HG03196 (cell line): ENCODE measurements around the gene NID1.
A peak's percentile ranks its signal among the peaks of the same experiment; 100 is the strongest.
"Not testable (repeated sequence)": the region's sequence is repeated elsewhere in the genome, so short reads cannot be mapped to it uniquely, and the experiment has no call there.

Experiments used
- ATAC-seq: cut with Tn5 transposase; IDR thresholded peaks from one replicate; pipeline ENCODE4 v1.9.1; 2021; ENCODE audit not compliant: unreplicated experiment

Gene NID1

DNA sequence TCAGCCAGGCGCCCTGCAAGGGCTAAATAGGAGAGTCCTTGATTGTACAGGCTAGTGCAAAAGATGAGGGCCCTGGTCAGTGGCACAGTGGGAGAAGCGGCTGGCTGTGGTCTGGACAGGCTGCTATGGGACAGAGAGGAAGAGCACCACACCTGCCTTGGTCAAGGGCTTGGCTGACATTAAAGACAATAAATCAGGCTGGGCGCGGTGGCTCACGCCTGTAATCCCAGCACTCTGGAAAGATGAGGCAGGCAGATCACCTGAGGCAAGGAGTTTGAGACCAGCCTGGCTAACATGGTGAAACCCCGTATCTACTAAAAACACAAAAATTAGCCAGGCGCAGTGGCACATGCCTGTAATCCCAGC lies 62.9 kb downstream of the NID1 start:
- no peak for ATAC-seq

DNA sequence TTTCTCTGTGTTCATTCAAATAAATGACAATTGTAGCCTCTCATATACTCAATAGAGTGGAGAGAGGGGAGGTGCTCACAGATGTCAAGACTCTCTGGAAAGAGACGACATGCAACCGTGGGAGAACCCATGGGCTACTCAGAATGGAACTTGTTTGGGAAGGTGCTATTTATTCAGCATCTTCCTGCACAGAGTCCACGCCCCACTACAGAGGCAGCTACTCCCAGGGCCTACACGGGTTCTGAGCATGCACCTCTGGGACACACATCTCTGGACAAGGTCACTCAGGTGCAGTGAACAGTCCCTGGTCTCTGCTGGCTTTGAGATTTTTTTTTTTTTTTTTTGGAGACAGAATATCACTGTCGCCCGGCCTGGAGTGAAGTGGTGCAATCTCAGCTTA lies 64.1 kb downstream of the NID1 start:
- ATAC-seq = no peak

DNA sequence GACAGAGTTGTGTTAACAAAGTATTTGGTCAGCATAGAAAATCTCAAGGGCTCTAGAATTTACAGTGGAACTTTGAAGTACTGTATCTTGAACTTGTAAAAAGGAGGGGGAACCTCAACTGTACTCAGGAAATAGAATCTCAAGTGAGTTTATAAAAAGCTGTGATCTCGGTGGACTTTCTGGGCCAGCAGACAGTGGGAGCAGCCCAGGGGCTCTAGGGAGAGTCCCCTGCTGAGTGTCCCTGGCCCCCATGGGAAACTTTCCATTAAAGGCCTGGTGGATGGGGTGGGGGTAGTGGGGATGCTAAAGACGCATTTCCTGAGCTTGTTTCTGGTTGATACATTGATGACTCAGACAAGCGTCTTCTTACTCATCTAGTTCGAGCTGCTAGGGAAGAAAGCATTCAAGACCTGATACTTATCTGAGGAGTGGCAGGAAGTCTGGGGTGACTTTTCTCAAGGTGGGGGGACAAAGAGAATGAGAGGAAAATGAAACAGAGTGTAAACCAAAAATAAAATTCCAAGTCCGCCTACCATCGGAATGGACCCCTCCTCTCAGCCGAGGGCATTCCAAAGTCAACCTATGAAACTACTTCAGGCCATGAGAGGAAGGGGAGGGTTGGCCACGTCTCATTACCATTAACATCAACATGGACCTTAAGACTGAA lies 65.5 kb downstream of the NID1 start:
- ATAC-seq = peak; percentile 86

DNA sequence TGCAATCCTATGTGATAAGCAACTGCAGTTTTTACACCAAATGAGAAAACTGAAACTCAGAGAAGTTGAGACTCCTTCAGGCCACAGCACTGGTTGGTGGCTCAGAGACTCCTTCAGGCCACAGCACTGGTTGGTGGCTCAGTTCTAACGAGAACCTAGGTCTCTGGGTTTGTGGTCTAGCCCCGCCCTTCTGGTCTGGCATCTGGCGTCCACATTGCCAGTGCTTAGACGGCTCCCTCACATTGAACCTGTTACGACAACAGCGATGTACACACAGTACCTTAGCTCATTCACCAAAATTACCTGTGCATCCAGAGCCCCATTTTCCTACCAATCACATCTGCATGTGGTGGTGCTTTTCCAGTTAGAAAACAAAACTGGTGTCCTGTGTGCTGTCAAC lies 66.1 kb downstream of the NID1 start:
- ATAC-seq = peak; percentile 30

DNA sequence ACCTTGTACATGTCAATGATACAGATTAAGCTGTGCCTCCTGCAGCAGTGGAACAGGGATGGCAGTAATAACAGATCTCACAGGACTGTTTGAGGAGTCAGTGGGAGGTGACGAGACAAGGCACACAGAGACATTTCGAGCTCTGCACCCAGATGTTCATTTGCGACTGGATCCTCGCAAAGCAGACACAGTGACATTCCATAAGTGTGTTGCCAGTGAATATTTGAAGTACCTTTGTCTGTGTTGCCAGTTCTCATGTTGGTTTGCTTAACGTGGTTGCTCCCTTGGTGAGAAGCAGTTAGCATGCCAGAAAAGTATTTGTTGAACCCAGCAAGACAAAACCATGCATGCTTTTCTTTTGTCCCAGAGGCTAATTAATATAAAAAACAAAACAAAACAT lies 67.0 kb downstream of the NID1 start:
- no peak for ATAC-seq

DNA sequence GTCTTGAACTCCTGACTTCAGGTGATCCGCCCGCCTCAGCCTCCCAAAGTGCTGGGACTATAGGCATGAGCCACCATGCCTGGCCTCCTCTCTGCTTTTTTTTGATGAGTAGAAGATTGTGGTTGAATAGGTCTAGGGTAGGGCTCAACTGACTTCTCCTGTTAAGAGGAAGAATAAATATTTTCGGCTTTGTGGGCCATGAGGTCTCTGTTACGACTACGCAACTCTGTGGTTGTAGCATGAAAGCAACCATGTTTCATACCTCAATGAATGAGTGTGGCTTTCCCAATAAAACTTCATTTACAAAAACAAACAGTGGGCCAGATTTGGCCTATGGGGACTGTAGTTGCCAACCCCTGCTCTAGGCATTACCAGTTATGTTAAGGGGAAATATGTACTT lies 67.8 kb downstream of the NID1 start:
- ATAC-seq = no peak

DNA sequence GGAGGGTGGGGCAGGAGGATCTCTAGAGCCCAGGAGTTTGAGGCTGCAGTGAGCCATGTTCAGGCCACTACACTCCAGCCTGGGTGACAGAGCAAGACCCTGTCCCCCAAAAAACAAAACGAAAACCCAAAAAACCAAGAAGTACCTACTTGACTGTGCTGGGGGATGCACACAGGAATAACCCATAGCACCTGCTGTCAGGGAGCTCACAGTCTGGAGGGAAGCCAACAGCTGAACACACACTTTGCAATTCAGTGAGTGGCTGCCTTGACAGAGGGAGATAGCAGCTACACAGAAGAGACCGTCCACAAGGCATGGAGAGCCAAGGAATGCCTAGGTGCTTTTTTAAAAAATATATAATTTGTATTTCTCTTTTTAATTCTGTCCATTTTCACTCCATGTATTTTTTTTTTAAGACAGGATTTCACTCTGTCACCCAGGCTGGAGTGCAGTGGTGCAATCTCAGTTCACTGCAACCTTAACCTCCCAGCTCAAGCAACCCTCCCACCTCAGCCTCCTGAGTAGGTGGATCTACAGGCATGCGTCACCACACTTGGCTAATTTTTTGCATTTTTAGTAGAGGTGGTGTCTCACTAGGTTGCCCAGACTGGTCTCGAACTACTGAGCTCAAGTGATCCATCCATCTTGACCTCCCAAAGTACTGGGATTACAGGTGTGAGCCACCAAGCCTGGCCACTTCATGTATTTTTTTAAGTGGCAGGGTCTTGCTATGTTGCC lies 68.7 kb downstream of the NID1 start:
- no peak for ATAC-seq

DNA sequence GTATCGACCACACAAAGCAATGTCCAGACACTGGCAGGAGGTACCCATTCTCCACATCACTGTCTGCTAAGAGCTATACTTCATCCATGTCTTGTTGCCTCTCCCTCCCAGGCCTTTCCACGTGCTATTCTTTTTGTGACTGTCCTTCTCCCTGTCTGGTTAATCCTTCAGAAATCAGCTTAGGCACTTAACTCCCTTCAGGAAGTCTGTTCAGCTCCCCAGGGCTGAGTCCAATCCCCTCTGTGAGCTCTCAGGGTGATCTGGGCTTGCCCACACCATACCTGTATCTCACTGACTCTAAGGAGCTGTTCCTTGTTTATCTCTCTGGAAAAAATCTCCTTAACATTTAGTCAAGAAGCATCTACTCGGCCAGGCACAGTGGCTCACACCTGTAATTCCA lies 69.4 kb downstream of the NID1 start:
- ATAC-seq = no peak

DNA sequence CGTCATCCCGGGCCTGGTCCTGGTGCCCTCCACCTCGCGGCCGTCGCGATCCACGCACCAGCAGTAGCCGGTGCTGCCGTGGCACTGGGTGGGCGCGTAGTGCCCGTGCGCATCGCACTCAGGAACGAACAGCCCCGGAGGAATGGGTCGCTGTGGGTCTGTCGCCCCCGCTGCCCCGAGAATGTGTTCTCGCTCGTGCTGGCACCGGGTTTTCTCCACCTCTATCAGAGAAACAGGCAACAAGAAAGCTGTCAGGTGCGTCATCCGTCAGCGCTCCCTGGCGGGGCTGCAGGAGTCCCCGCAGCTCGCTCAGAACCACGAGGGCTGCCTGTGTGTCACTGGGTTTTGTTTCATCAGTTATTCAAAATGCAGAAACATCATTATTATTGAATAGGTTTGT lies 71.2 kb downstream of the NID1 start:
- no peak for ATAC-seq

DNA sequence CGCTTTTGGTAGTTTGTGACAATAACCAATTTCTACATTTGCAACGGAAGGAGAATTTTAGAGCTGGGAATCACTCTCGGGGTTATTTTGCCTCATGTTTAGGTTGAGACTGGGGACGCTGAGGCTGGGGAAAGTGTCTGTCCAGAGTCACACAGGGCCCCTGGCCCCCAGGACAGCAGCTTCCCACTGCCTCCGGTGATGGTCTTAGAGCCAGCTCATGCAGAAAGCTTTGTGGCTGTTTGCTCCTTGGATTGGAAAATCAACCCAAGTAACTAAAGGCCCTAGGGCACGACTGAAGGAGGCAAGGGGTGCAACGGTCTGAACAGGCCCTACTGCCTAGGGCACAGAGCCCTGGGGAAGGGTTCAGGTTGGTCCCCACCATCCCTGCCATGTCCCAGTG lies 72.0 kb downstream of the NID1 start:
- no peak for ATAC-seq

DNA sequence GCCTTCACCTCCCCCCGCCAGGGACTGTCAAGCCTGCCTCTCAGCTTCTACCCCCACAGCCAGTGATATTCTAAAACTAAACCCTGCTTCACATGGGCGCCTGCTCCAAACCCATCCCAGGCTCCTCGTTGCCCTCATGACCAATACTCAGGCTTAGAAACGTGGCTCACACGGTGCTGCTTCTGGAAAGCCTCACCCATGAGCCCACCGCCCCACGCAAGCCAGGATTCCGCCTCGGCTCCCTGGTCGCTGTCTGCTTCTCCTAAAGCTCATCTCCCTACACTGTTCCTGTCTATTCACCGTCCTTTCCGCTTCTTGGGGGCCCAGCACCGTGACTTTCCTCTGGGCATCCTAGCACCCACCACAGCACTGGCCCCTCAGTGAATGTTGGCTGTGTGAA lies 72.5 kb downstream of the NID1 start:
- no peak for ATAC-seq

DNA sequence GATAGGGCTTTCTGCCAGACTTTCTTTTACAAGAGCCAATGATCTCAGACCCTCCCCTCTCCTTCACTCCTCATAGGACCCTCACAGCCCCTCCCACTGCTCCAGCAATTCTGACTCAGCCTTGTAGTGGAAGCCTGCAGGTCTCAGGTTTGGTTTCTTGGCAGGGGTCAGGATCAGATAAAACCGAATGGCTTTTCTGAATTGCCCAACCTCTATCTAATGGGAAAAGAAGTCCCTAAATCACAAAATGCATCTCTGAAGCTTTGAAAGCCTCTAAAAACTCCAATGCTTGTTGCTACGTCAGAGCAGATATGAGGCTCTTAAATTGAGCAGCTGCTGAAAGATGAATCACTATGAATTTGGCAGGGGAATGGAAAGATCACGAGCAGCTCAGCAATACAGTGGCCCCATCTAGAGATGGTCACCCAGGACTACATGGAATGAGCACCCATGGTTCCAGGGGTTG lies 74.5 kb downstream of the NID1 start:
- ATAC-seq = no peak

DNA sequence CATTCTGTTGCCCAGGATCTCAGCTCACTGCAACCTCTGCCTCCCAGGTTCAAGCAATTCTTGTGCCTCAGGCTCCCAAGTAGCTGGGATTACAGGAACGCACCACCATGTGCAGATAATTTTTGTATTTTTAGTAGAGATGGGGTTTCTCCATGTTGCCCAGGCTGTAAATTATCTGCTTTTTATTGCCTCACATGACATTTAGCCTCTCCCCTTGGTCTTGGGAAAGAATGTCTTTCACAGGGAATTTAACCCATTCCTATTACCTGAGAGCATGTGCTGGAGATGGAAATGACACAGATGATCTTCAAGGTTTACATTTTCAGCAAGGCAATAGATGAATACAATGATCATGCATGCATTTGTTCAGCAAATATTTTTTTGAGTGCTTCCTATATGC lies 75.8 kb downstream of the NID1 start:
- no peak for ATAC-seq

DNA sequence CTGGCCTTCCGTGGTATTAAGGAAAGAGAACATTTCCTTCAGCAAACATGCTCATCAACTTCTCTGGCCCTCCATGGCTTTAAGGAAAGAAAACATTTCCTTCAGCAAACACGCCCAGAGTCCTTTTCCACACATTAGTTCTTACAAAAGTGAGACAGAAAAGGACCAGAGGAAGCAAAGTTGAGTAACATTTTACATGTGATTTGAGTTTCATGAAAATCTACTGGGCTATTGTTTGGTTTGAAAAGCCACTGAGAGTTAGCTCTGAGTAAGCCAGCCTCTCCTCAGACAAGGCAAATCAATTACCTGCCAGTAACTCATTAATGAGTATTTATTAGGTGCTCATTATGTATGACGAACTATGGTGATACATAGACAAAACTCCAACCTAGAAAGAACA lies 78.0 kb downstream of the NID1 start:
- peak; percentile 93 for ATAC-seq

DNA sequence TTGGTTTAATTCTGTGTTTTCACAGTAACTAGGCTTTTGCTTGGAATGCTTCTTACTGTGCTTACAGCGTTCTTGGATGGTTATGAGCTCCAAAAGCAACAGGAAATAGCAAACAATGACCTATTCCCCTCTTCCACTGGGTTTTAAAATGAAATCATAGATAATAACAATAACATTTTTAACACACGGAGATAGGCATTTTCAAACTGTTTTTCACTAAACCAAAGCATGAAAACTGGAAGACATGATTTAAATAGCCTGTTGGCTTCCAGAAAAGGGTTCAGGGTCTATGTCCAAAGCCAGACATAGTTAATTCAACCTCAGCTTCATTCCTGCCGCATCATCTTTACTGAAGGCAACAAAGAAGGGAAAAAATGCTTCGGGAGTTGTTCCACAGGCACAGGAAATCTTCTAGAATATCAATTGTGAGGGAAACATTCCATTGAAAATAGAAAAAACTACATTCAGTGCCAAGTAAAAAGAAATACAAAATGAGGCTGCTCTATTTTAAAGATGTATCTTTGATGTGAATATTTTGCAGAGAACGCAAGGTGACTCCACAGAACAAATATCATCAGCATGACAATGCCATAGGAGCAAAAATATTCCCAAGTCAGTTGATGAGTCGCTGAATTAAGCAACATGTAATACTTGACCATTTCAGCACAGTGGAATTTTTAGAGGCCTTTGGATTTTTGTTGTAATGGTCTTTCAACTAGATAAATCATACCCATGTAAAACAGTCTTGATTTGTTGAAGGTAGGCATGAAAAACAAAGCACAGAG lies 80.7 kb downstream of the NID1 start:
- no peak for ATAC-seq

DNA sequence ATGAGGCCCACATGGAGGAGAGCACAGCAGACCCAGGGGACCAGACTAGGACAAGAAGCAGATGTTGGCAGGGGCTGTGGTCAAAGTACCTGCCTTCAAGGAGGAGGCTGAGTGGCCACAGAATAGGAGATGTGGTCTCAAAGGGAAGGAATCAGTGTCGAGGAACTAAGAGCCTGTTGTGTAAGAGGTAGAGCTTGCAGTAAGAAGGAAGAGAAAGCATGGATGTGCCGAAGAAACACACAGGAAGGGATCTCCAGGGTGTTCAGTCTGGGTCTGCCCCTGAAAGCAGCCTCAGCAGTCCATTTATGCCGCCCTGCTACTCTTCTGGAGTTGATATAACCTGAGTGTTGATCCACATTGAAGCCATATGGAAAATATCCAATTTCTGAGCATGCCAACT lies 83.9 kb downstream of the NID1 start:
- ATAC-seq = no peak

DNA sequence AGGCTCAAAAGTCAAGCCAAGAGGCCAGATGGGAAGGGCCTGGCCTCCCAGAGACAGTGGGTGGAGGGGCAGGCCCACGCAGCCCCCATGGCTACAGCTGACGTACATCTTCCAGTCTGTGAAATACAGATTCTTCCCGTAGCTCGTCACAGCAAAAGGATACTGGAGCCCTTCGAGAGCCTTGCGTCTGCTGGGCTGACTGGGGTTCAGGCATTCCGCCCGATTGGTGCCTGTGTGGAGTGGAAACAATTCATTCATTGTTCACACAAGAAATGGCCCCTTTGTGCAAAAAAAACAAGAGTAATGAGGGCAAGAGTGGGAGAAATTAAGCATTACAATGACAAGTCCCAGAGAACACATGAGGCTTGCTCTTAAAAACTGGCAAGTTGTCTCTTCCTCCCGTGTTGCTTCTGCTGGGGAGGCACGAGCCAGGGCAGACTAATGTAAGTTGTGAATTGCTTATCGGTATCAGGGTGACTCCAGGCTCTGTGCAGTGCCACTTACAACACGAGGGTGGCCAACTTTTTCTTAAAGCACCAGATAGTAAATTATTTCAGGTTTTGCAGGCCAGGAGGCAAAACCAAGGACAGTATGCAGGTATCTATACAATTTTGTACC lies 85.1 kb downstream of the NID1 start:
- no peak for ATAC-seq

DNA sequence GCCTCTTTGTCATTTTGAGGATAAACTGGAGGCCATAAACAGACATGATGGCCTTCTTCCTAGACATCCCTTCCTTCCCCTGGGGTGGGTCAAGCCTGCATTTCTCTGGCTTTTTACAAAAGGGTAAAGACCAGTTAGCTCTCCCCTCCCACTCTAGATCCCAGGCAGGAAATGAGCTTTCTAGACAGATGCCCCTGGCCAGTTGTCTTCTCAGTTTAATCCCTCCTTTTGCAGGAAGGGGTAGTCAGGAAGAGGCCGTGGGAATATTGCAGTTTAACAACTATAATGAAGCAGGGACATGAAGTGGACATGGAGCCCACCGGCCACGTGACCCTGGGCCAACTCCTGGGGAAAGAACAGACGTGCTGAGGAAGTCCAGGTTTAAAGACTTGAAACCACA lies 85.7 kb downstream of the NID1 start:
- no peak for ATAC-seq

DNA sequence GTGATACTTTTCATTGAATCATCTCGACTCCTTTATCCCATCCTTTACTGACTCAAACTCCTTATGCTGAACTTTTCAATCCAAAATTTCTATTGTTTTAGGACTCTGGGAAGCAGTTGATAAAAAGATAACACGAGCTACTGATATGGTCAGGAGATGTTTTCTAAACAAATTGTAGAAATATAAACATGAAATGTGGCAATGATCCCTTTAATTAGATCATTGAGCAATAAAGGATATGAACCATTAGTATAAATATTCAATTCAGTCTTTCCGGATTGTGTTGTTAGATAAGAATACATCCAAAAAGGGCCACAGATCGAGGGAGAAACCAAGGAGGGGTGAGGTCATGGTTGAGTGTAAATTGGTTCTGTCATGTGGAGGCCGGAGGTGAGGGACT lies 88.4 kb downstream of the NID1 start:
- no peak for ATAC-seq

DNA sequence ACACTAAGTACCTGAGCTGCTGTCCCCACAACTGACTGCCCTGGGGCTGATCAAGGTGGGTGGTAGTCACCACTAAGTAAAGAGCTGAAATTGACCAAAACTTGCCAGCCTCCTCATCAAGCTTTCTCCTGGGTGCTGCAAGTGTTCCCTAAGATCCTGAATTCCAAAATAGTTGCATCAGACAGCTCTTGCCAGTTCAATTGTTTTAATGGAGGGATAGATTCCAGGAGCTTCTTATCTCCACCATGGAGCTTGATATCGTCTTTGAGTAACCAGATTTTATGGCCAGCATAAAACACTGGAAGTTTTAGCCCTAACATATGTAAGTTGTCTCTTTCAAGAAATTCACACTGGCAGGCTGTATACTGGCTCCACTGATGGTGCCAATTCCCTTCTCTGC lies 90.3 kb downstream of the NID1 start:
- no peak for ATAC-seq

DNA sequence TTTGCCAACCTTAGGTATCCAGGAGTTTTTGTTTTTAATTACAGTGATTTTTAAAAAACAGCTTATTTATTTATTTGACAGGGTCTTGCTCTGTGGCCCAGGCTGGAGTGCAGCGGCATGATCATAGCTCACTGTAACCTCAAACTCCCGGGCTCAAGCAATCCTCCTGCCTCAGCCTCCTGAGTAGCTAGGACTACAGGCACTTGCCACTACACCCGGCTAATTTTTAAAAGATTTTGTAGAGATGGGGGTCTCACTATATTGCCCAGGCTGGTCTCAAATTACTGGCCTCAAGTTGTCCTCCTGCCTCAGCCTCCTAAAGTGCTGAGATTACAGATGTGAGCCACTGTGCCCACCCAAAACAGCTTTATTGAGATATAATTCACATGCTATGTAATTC lies 92.2 kb downstream of the NID1 start:
- not testable (repeated sequence) for ATAC-seq

DNA sequence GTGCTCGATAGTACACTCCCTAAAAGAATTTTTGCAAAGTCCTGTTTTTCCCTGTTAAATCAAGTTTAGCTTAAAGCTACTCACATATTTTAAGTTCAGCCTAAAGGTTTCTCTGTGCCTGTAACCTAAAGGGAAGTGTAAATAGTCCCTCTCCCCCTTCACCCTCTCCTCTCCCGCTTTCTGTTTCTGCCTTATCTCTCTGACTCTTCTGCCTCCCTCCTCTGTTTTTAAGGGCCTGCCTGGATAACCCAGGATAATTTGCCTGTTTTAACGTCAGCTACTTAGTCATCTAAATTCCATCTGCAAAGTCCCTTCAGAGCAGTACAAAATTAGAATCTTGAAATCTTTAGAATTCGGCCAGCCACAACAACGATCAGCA lies 92.6 kb downstream of the NID1 start:
- ATAC-seq = peak; percentile 40
